ENCODE measurements around the gene TYRP1.

- TF ChIP-seq CTCF (IDR thresholded peaks at IDR 0.05; ENCODE audit: low read depth, low read length, poor library complexity, severe bottlenecking) (no peak), EZH2phosphoT487 (IDR thresholded peaks at IDR 0.05; ENCODE audit: borderline replicate concordance, low read length) (no peak)
Measured at GRCh38 chr9:12739014-12739652, 45.9 kb downstream of the TYRP1 start.
